ENCODE results near the gene LGALS7. TPM values are rescaled to one million over a fixed set of nuclear protein-coding genes. Genes with fewer than 3 reads are reported as not detected.

The LGALS7 gene
- total and polyA plus RNA-seq, 2 of the 8 experiments (the other 6 are each of a cell fraction or from before 2014, with no cell fraction given), result 0.32 TPM; not detected in 1

DNA sequence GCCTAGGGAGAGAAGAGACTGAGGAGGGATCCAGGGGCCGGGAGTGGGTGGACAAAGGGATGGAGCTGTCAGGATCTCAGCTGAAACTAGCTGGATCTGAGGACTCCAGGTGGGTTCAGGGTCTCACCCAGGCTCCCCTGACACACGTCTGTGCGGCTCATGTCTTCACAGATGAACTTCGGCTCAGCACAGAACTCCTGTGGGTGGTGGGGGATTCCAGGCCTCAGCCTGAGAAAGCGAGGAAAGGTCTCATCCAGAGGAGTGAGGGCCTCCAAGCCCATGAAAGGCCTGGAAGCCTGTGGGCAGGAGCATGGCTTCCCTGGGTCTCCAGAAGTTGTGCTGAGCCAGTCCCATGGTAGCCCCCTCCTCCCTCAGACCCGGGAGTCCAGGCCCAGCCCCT lies 30.4 kb downstream of the LGALS7 start (continued):
- no peak for TF ChIP-seq MAFK (IDR thresholded peaks at IDR 0.05; ENCODE audit: low read depth, low read length)
- TF ChIP-seq HDAC6 (IDR thresholded peaks at IDR 0.05; ENCODE audit: low read depth, low read length), result no peak
- TF ChIP-seq EGR1 (IDR thresholded peaks at IDR 0.05; ENCODE audit: borderline replicate concordance, low read depth, low read length), result no peak
- no peak for TF ChIP-seq TEAD4 (IDR thresholded peaks at IDR 0.05; ENCODE audit: low read depth, low read length)
- TF ChIP-seq SP2 (IDR thresholded peaks at IDR 0.05; ENCODE audit: low read length), result no peak
- no peak for TF ChIP-seq ZNF274 (IDR thresholded peaks at IDR 0.05; ENCODE audit: borderline replicate concordance, extremely low read depth, low read length)
- TF ChIP-seq FOSL1 (IDR thresholded peaks at IDR 0.05; ENCODE audit: insufficient read depth, low read depth, low read length), result no peak

Measured in H1 (cell line).